ENCODE measurements around the gene UQCRHL.

The UQCRHL gene

GRCh38 chr1:15797614-15798390, 9.6 kb downstream of the UQCRHL start:
- CTCF ChIA-PET: no interaction called here
- DNase-seq: no peak
- Mint-ChIP-seq H3K36me3 (no peaks in the 10 kb centered on the region), H3K27ac (no peak overlapping the region), H3K4me3 (no peak overlapping the region), H3K4me1 (no peaks in the 10 kb centered on the region), H3K27me3 (peaks cover 33% of the 10 kb centered on the region), H3K9me3 (no peaks in the 10 kb centered on the region)

- Mint-ChIP-seq H3K4me3 (no peak overlapping the region), H3K4me1 (peaks cover 3% of the 10 kb centered on the region), H3K27ac (no peak overlapping the region), H3K36me3 (no peaks in the 10 kb centered on the region), H3K9me3 (no peaks in the 10 kb centered on the region), H3K27me3 (peaks cover 22% of the 10 kb centered on the region)
- no peak for DNase-seq
- CTCF ChIA-PET: interaction anchor here (0.6 to 2.1 kb wide), 3 partner anchors 19 to 155 kb away, joined by 3 to 5 read pairs (median 3); no protein-coding TSS in a partner anchor
These were observed 11.4 kb downstream of the UQCRHL start for GRCh38 chr1:15796086-15796462.

- no peak for DNase-seq
- H3K36me3 Mint-ChIP-seq: no peaks in the 10 kb centered on the region
- H3K9me3 Mint-ChIP-seq: no peaks in the 10 kb centered on the region
- CTCF ChIA-PET: interaction anchor here (1.3 kb wide), 1 partner anchor 219 kb away, joined by 3 read pairs; no protein-coding TSS in a partner anchor
- no peak overlapping the region for H3K27ac Mint-ChIP-seq
- peaks cover 3% of the 10 kb centered on the region for H3K4me1 Mint-ChIP-seq
- H3K27me3 Mint-ChIP-seq: peaks cover 10% of the 10 kb centered on the region
- no peak overlapping the region for H3K4me3 Mint-ChIP-seq
These were observed 18.7 kb downstream of the UQCRHL start for GRCh38 chr1:15788624-15789301.

- Mint-ChIP-seq H3K36me3 (no peaks in the 10 kb centered on the region), H3K27me3 (peaks cover 6% of the 10 kb centered on the region), H3K9me3 (no peaks in the 10 kb centered on the region), H3K4me1 (no peaks in the 10 kb centered on the region), H3K27ac (no peak overlapping the region), H3K4me3 (no peak overlapping the region)
- DNase-seq: no peak
- CTCF ChIA-PET: no interaction called here
These were observed 20.9 kb downstream of the UQCRHL start for GRCh38 chr1:15786581-15786980.

- CTCF ChIA-PET: no interaction called here
- Mint-ChIP-seq H3K4me1 (no peaks in the 10 kb centered on the region), H3K9me3 (no peaks in the 10 kb centered on the region), H3K27ac (no peak overlapping the region), H3K36me3 (no peaks in the 10 kb centered on the region), H3K4me3 (no peak overlapping the region), H3K27me3 (peaks cover 12% of the 10 kb centered on the region)
- no peak for DNase-seq
These were observed 21.8 kb downstream of the UQCRHL start for GRCh38 chr1:15785683-15786082.

GRCh38 chr1:15777909-15778707, 29.3 kb downstream of the UQCRHL start:
- no peak for DNase-seq
- no peak overlapping the region for H3K4me3 Mint-ChIP-seq
- no peak overlapping the region for H3K27ac Mint-ChIP-seq
- CTCF ChIA-PET: interaction anchor here (1.1 kb wide), 1 partner anchor 13 kb away, joined by 5 read pairs; no protein-coding TSS in a partner anchor
- no peaks in the 10 kb centered on the region for H3K36me3 Mint-ChIP-seq
- peaks cover 30% of the 10 kb centered on the region for H3K27me3 Mint-ChIP-seq
- no peaks in the 10 kb centered on the region for H3K9me3 Mint-ChIP-seq
- H3K4me1 Mint-ChIP-seq: no peaks in the 10 kb centered on the region

- Mint-ChIP-seq H3K4me3 (no peak overlapping the region), H3K27ac (no peak overlapping the region), H3K27me3 (peaks cover 37% of the 10 kb centered on the region), H3K4me1 (no peaks in the 10 kb centered on the region), H3K36me3 (no peaks in the 10 kb centered on the region), H3K9me3 (no peaks in the 10 kb centered on the region)
- no peak for DNase-seq
- CTCF ChIA-PET: interaction anchor here (1.1 kb wide), 1 partner anchor 16 kb away, joined by 3 read pairs; no protein-coding TSS in a partner anchor
These were observed 31.7 kb downstream of the UQCRHL start for GRCh38 chr1:15775706-15776105.

- CTCF ChIA-PET: interaction anchor here (1.8 kb wide), 1 partner anchor 20 kb away, joined by 7 read pairs; no protein-coding TSS in a partner anchor
- H3K27ac Mint-ChIP-seq: no peak overlapping the region
These were observed 35.5 kb downstream of the UQCRHL start for GRCh38 chr1:15771836-15772515.

GRCh38 chr1:15770313-15770962, 37.0 kb downstream of the UQCRHL start:
- no peak for DNase-seq
- H3K4me3 Mint-ChIP-seq: no peak overlapping the region
- no peak overlapping the region for H3K27ac Mint-ChIP-seq
- peaks cover 27% of the 10 kb centered on the region for H3K27me3 Mint-ChIP-seq
- H3K4me1 Mint-ChIP-seq: no peaks in the 10 kb centered on the region
- H3K36me3 Mint-ChIP-seq: no peaks in the 10 kb centered on the region
- CTCF ChIA-PET: interaction anchor here (1.8 kb wide), 1 partner anchor 21 kb away, joined by 7 read pairs; no protein-coding TSS in a partner anchor
- H3K9me3 Mint-ChIP-seq: no peaks in the 10 kb centered on the region

More at GRCh38 chr1:15771836-15772515, 35.5 kb downstream of the UQCRHL start:
- Mint-ChIP-seq H3K4me1 (no peaks in the 10 kb centered on the region), H3K4me3 (no peak overlapping the region), H3K36me3 (no peaks in the 10 kb centered on the region), H3K27me3 (peaks cover 23% of the 10 kb centered on the region), H3K9me3 (no peaks in the 10 kb centered on the region)
- no peak for DNase-seq

GRCh38 chr1:15768388-15768787, 39.1 kb downstream of the UQCRHL start:
- Mint-ChIP-seq H3K36me3 (no peaks in the 10 kb centered on the region), H3K9me3 (no peaks in the 10 kb centered on the region), H3K4me3 (no peak overlapping the region), H3K4me1 (no peaks in the 10 kb centered on the region), H3K27ac (no peak overlapping the region), H3K27me3 (peaks cover 40% of the 10 kb centered on the region)
- no peak for DNase-seq
- CTCF ChIA-PET: interaction anchor here (0.7 kb wide), 1 partner anchor 13 kb away, joined by 3 read pairs; no protein-coding TSS in a partner anchor

- CTCF ChIA-PET: no interaction called here
- no peaks in the 10 kb centered on the region for H3K9me3 Mint-ChIP-seq
- H3K4me3 Mint-ChIP-seq: no peak overlapping the region
- DNase-seq: no peak
- no peaks in the 10 kb centered on the region for H3K4me1 Mint-ChIP-seq
- H3K27ac Mint-ChIP-seq: no peak overlapping the region
- peaks cover 40% of the 10 kb centered on the region for H3K27me3 Mint-ChIP-seq
- no peaks in the 10 kb centered on the region for H3K36me3 Mint-ChIP-seq
These were observed 39.5 kb downstream of the UQCRHL start for GRCh38 chr1:15767941-15768340.

- no peaks in the 10 kb centered on the region for H3K4me1 Mint-ChIP-seq
- peaks cover 44% of the 10 kb centered on the region for H3K27me3 Mint-ChIP-seq
- H3K9me3 Mint-ChIP-seq: no peaks in the 10 kb centered on the region
- H3K27ac Mint-ChIP-seq: no peak overlapping the region
- CTCF ChIA-PET: interaction anchor here (0.6 kb wide), 1 partner anchor 194 kb away, joined by 3 read pairs; no protein-coding TSS in a partner anchor
- DNase-seq: no peak
- no peaks in the 10 kb centered on the region for H3K36me3 Mint-ChIP-seq
- no peak overlapping the region for H3K4me3 Mint-ChIP-seq
These were observed 41.8 kb downstream of the UQCRHL start for GRCh38 chr1:15765495-15766194.

- Mint-ChIP-seq H3K4me1 (no peaks in the 10 kb centered on the region), H3K27ac (no peak overlapping the region), H3K27me3 (peaks cover 47% of the 10 kb centered on the region), H3K4me3 (no peak overlapping the region), H3K9me3 (no peaks in the 10 kb centered on the region), H3K36me3 (no peaks in the 10 kb centered on the region)
- CTCF ChIA-PET: no interaction called here
- no peak for DNase-seq
These were observed 42.6 kb downstream of the UQCRHL start for GRCh38 chr1:15764890-15765289.

Data from activated naive CD4-positive, alpha-beta T cell treated with anti-CD3 and anti-CD28 coated beads, Interleukin-2, amount 10 ng/mL, durations not matched to agents 7 days and 5 days (primary cell).